GM23338 (cell line): Measurements from ENCODE around the gene ZDHHC15.

Experiments used
- CTCF ChIP-seq, 2 experiments: fragments of 200-600 bp in 1 of 2; sonication (generic) in 1 of 2; conservative IDR thresholded peaks; 2 replicates each; pipeline versions ENCODE4 v1.5.1 to v1.6.1; 2016 to 2017; ENCODE audit warnings: antibody characterized with exemption in 2 of 2, low read depth in 2 of 2, mild to moderate bottlenecking in 2 of 2, moderate library complexity in 1 of 2
- EZH2phosphoT487 ChIP-seq: fragments of 200-600 bp; sonication (generic); IDR thresholded peaks from one replicate; pipeline ENCODE4 v1.8.1; 2018; ENCODE audit warnings: antibody characterized with exemption; ENCODE audit not compliant: unreplicated experiment

- TF ChIP-seq CTCF (conservative IDR thresholded peaks at IDR 0.05; ENCODE audit: low read depth in 2 of 2) (no peak), EZH2phosphoT487 (no peak)
Observed at GRCh38 chrX:75544786-75545185, 21.9 kb upstream of the ZDHHC15 start.
